WERI-Rb-1 (cell line): Measurements from ENCODE around the gene CDYL2.
"Not testable (repeated sequence)": the region's sequence is repeated elsewhere in the genome, so short reads cannot be mapped to it uniquely, and the experiment has no call there.

ENCODE experiments used
- DNase-seq: peaks from one replicate; pipeline ENCODE4 v3.0.0-alpha.2; 2020
- H3K27ac ChIP-seq: fragments of 250-450 bp; sonication (Bioruptor Pico); 2 replicates; pipeline ENCODE4 v1.5.1; 2020; ENCODE audit warnings: mild to moderate bottlenecking, moderate library complexity
- H3K27me3 ChIP-seq: fragments of 250-450 bp; sonication (Bioruptor Pico); 2 replicates; pipeline ENCODE4 v1.5.1; 2021; ENCODE audit warnings: mild to moderate bottlenecking, low read depth, moderate library complexity; ENCODE audit not compliant: insufficient read depth, severe bottlenecking
- H3K36me3 ChIP-seq: fragments of 250-450 bp; sonication (Bioruptor Pico); 2 replicates; pipeline ENCODE4 v1.5.1; 2020; ENCODE audit warnings: mild to moderate bottlenecking, moderate library complexity
- H3K4me3 ChIP-seq: 2 replicates; pipeline ENCODE4 v1.5.1; 2011; ENCODE audit warnings: low read depth, mild to moderate bottlenecking, control low read depth, low read length
- H3K9me3 ChIP-seq: fragments of 250-450 bp; sonication (Bioruptor Pico); 2 replicates; pipeline ENCODE4 v1.5.1; 2021; ENCODE audit warnings: mild to moderate bottlenecking, moderate library complexity; ENCODE audit not compliant: severe bottlenecking
- TF ChIP-seq, protein P1 (sequence below): IDR thresholded peaks from 2 replicates; pipeline ENCODE4 v1.5.1; 2011; ENCODE audit warnings: low read depth, mild to moderate bottlenecking, control low read depth, inconsistent platforms, low read length

CDYL2 gene

DNA sequence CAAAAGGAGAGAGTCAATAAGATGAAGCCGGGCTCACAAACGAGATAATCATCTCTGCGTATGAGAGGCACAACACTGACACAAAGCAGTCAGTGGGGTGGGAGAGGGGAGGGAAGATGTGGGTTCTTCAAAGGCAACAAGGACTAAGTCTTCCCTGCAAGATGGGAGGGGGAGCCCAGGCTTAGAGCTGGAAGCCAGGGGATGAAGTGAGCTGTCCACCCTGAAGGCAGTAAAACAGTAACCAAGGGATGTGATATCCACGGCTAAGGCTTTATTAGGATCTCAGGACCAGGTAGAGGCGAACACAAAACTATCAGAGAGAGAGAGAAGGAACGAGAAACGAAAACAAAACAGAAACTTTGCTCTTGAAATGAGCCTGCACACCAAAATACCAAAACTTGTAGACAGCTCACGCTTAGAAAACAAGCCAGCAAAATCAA lies 147.7 kb downstream of the CDYL2 start:
- DNase-seq = no peak
- Histone ChIP-seq H3K4me3 (no peak overlapping the region), H3K36me3 (no peaks in the 10 kb centered on the region), H3K9me3 (no peaks in the 10 kb centered on the region), H3K27me3 (no peaks in the 10 kb centered on the region), H3K27ac (no peak overlapping the region)
- TF ChIP-seq, protein P1, sequence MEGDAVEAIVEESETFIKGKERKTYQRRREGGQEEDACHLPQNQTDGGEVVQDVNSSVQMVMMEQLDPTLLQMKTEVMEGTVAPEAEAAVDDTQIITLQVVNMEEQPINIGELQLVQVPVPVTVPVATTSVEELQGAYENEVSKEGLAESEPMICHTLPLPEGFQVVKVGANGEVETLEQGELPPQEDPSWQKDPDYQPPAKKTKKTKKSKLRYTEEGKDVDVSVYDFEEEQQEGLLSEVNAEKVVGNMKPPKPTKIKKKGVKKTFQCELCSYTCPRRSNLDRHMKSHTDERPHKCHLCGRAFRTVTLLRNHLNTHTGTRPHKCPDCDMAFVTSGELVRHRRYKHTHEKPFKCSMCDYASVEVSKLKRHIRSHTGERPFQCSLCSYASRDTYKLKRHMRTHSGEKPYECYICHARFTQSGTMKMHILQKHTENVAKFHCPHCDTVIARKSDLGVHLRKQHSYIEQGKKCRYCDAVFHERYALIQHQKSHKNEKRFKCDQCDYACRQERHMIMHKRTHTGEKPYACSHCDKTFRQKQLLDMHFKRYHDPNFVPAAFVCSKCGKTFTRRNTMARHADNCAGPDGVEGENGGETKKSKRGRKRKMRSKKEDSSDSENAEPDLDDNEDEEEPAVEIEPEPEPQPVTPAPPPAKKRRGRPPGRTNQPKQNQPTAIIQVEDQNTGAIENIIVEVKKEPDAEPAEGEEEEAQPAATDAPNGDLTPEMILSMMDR = no peak

DNA sequence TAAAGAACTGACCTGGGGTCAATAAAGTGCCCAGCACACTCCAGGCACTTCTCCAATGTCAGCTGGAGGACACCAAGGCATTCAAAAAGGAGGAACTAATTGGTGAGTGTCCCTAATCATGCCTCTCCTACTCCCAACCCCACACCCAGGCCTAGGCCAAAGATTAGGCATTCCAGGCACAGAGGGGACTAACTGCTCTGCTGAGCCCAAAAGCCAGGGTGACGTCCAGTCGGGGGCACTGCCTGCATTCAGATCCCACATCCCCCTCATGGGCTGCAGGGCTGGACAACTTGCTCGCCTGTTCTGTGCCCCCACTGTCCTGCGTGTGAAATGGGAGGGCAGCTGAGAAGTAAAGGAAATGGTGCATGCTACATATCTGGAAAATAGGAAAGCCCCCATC lies 148.2 kb downstream of the CDYL2 start:
- H3K27me3 ChIP-seq = no peaks in the 10 kb centered on the region
- TF ChIP-seq, protein P1 = no peak
- no peak overlapping the region for H3K4me3 ChIP-seq

DNA sequence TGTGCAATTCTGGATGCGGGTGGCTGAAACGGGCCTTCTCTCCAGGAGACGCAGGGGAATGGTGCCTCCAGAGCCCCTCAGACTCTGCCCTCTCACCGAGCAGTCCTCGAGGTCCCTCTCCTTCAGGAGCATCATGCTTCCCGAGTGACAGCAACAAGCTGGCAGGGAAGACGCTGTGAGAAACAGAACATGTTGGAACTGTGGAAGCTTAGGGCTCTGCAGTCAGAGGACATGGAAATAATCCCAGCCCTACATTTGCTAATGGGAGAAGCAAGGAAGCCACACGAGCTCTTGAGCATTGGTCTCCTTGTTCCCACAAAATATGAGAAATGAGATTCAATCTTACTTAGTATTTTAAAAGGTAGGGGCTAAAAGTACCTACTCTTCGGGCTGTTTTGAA lies 148.6 kb downstream of the CDYL2 start:
- no peaks in the 10 kb centered on the region for H3K36me3 ChIP-seq
- H3K4me3 ChIP-seq = no peak overlapping the region
- no peaks in the 10 kb centered on the region for H3K27me3 ChIP-seq
- no peak overlapping the region for H3K27ac ChIP-seq
- no peak for DNase-seq
- TF ChIP-seq, protein P1 = no peak
- no peaks in the 10 kb centered on the region for H3K9me3 ChIP-seq

More for the DNA sequence above, 148.2 kb downstream of the CDYL2 start:
- H3K36me3 ChIP-seq = no peaks in the 10 kb centered on the region
- no peaks in the 10 kb centered on the region for H3K9me3 ChIP-seq
- no peak overlapping the region for H3K27ac ChIP-seq
- no peak for DNase-seq

DNA sequence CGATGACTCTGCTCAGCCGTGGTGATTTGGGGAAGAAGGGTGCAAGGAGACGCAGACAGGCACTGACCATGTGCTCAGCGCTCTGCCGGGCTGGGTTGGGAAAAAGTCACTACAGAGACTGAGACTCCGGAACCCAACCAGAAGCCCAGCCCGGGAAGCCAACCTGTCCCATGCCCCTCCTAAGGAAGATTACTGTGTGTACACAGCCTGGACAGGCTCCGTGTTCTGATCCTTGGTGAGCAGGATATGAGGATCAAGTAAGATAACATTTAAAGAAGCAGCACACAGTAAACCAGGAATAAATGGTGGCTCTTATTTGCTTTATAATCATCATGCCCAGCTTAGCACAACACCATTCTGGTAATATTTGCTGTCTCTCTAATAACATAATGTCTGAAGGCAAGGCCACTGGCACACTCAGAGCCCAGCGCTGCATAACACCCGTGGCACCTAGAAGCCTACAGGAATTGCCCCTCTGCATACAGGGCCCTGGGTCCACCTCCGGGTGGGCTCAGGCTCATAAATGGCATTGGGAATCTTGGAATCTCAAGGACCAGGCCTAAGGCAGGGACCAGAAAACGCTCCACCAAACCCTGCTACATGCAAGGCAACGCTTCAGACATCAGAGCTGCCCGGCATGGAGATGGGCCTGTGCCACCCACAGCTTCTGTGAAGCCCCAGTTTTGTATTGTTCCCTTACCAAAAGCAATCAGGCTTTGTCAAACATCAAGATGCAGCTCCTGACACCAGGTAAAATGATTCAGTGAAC lies 150.1 kb downstream of the CDYL2 start:
- H3K36me3 ChIP-seq = no peaks in the 10 kb centered on the region
- H3K4me3 ChIP-seq = no peak overlapping the region
- H3K27ac ChIP-seq = no peak overlapping the region
- H3K9me3 ChIP-seq = no peaks in the 10 kb centered on the region
- no peak for DNase-seq
- TF ChIP-seq, protein P1 = no peak
- no peaks in the 10 kb centered on the region for H3K27me3 ChIP-seq

DNA sequence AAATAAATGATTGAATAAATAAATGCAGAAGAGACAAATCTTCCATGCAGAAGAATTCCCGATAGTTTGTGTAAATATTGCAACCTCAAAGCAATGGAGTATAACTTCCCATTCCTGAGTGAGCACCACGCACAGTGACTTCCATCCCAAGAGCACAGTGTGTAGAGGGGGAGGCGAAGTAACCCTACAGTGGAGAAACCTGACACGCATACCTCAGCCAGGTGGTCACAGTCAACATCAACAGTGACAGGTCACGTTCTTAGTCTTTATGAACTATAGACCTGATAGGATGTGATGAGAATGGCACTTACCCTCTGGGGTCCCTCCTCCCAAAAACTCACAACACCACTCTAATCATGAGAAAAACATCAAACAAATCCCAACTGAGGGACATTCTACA lies 152.0 kb downstream of the CDYL2 start:
- Histone ChIP-seq H3K36me3 (no peaks in the 10 kb centered on the region), H3K27ac (no peak overlapping the region), H3K9me3 (no peaks in the 10 kb centered on the region), H3K27me3 (no peaks in the 10 kb centered on the region), H3K4me3 (no peak overlapping the region)
- no peak for DNase-seq
- TF ChIP-seq, protein P1 = no peak

DNA sequence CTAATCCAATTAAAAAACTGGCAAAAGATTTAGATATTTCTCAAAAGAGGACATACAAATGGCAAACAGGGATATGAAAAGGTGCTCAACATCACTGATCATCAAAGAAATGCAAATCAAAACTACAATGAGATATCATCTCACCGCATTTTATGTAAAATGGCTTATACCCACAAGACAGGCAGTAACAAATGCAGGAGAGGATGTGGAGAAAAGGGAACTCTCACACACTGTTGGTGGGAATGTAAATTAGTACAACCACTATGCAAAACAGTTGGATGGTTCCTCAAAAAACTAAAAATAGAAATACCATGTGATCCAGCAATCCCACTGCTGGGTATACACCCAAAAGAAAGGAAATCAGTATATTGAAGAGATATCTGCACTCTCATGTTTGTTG lies 154.1 kb downstream of the CDYL2 start:
- not testable (repeated sequence) for H3K4me3 ChIP-seq, H3K36me3 ChIP-seq, H3K9me3 ChIP-seq, H3K27ac ChIP-seq, DNase-seq, H3K27me3 ChIP-seq
